K562 (cell line): ENCODE data around the gene PHOSPHO1. TPM values are rescaled to one million over a fixed set of nuclear protein-coding genes. Genes with fewer than 3 reads are reported as not detected.
A peak's percentile ranks its signal among the peaks of the same experiment; 100 is the strongest.

Source experiments
- ATAC-seq: fragments of 200-7000 bp; cut with Tn5 transposase; 3 replicates; pipeline ENCODE4 v1.9.1; 2020; ENCODE audit warnings: moderate library complexity
- BruUV-seq: library from RNA; stranded (reverse); fragments of 400-500 nt; replicated peaks from 2 replicates; lab custom pipeline; 2021; lab: Mats Ljungman, UMichigan
- CTCF ChIA-PET: fragments of 300-600 bp; formaldehyde crosslinking; extraction: SDS; loops from one replicate; lab custom pipeline; 2021; ENCODE audit warnings: low intra/inter-chr PET ratio; lab: Yijun Ruan, JAX
- POLR2A ChIA-PET: fragments of 300-600, 350-650 bp; sonication (Branson Sonifier 250); formaldehyde crosslinking; extraction: SDS; loops from one replicate; lab custom pipeline; 2021; ENCODE audit warnings: antibody characterized with exemption, inconsistent platforms; lab: Yijun Ruan, JAX
- DNase-seq, 4 experiments: peaks; one replicate each; pipeline versions ENCODE4 v3.0.0 to v3.0.0-alpha.2; 2011 to 2018; ENCODE audit warnings: low spot score in 3 of 4, mixed read lengths in 3 of 4; ENCODE audit errors: extremely low read depth in 1 of 4
- FAIRE-seq: peaks from 2 replicates; lab custom pipeline; 2011; peaks lifted over from hg19 to GRCh38; lab: Jason Lieb, UNC
- H2AFZ ChIP-seq: 2 replicates; pipeline ENCODE4 v1.6.0; 2011; ENCODE audit warnings: low read depth, low read length, control low read depth, inconsistent platforms
- H3K27ac ChIP-seq: fragments of 200-600 bp; 3 replicates; pipeline ENCODE4 v1.8.0; 2011; ENCODE audit warnings: low read depth, mild to moderate bottlenecking, control low read depth, inconsistent platforms, low read length, moderate library complexity, mixed read lengths; ENCODE audit errors: extremely low read depth
- H3K27me3 ChIP-seq, 2 experiments: fragments of 300-600 bp in 1 of 2; 2 replicates in 1 of 2; 3 replicates in 1 of 2; pipeline versions ENCODE4 v1.6.0 to v1.8.0; 2011; ENCODE audit warnings: inconsistent platforms in 2 of 2, low read length in 2 of 2, mild to moderate bottlenecking in 1 of 2, mixed read lengths in 1 of 2, moderate library complexity in 1 of 2; ENCODE audit not compliant: control insufficient read depth in 2 of 2, insufficient read depth in 2 of 2
- H3K36me3 ChIP-seq: fragments of 300-600 bp; 3 replicates; pipeline ENCODE4 v1.8.0; 2011; ENCODE audit warnings: mild to moderate bottlenecking, low read length, inconsistent platforms; ENCODE audit not compliant: control insufficient read depth, insufficient read depth
- H3K4me1 ChIP-seq, 2 experiments: fragments of 200-600 bp in 1 of 2; replicated peaks in 1 of 2; 2 replicates in 1 of 2; 3 replicates in 1 of 2; pipeline versions ENCODE4 v1.5.1 to v1.8.0; 2011; ENCODE audit warnings: inconsistent platforms in 2 of 2, low read length in 2 of 2, mild to moderate bottlenecking in 1 of 2, mixed read lengths in 1 of 2, moderate library complexity in 1 of 2; ENCODE audit not compliant: control insufficient read depth in 2 of 2, insufficient read depth in 2 of 2
- H3K4me2 ChIP-seq: 2 replicates; pipeline ENCODE4 v1.6.1; 2011; ENCODE audit warnings: low read length, control low read depth, inconsistent platforms, mixed read lengths; ENCODE audit not compliant: insufficient read depth
- H3K4me3 ChIP-seq: fragments of 200-600 bp; sonication (generic), shearing (Covaris generic); 2 replicates; pipeline ENCODE4 v1.5.1; 2016; ENCODE audit warnings: control low read depth, inconsistent platforms
- H3K79me2 ChIP-seq: fragments of 200-600 bp; 3 replicates; pipeline ENCODE4 v1.8.0; 2011; ENCODE audit warnings: low read length, inconsistent platforms; ENCODE audit not compliant: control insufficient read depth, insufficient read depth
- H3K9ac ChIP-seq, 2 experiments: 2 replicates each; pipeline versions ENCODE4 v1.6.0 to v1.6.1; 2011; ENCODE audit warnings: low read depth in 2 of 2, low read length in 2 of 2, control low read depth in 1 of 2, inconsistent platforms in 1 of 2, mild to moderate bottlenecking in 1 of 2, mixed read lengths in 1 of 2; ENCODE audit not compliant: insufficient read depth in 1 of 2
- H3K9me1 ChIP-seq: one replicate; pipeline ENCODE4 v1.6.0; 2011; ENCODE audit warnings: inconsistent platforms, mild to moderate bottlenecking, low read length, moderate library complexity; ENCODE audit not compliant: control insufficient read depth, insufficient read depth
- H3K9me3 ChIP-seq: replicated peaks from 2 replicates; pipeline ENCODE4 v1.5.1; 2011; ENCODE audit warnings: low read depth, low read length, inconsistent platforms; ENCODE audit not compliant: control insufficient read depth, insufficient read depth
- H4K20me1 ChIP-seq: replicated peaks from 2 replicates; pipeline ENCODE4 v1.6.1; 2011; ENCODE audit warnings: low read length, inconsistent platforms, mixed read lengths; ENCODE audit not compliant: control insufficient read depth, insufficient read depth
- AFF4 ChIP-seq: sonication (generic); formaldehyde crosslinking; IDR thresholded peaks from 2 replicates; pipeline ENCODE4 v1.8.0; 2023; ENCODE audit warnings: mild to moderate bottlenecking, missing genetic modification reagents
- PKNOX1 ChIP-seq: fragments of 450-650 bp; IDR thresholded peaks from 2 replicates; pipeline ENCODE4 v1.6.1; 2016
- TBL1XR1 ChIP-seq, 2 experiments: IDR thresholded peaks; 2 replicates each; pipeline ENCODE4 v1.6.1; 2012; ENCODE audit warnings: improper control_type of control experiment in 2 of 2, low read length in 2 of 2, mild to moderate bottlenecking in 1 of 2
- ZKSCAN3 ChIP-seq: fragments of 250-450 bp; sonication (Bioruptor Pico); IDR thresholded peaks from 2 replicates; pipeline ENCODE4 v1.4.0; 2020
- ZNF277 ChIP-seq: fragments of 250-450 bp; sonication (Bioruptor Pico); IDR thresholded peaks from 2 replicates; pipeline ENCODE4 v1.8.0; 2022; ENCODE audit warnings: inconsistent platforms, mild to moderate bottlenecking, moderate library complexity, borderline replicate concordance
- ZNF695 ChIP-seq: fragments of 450-650 bp; formaldehyde crosslinking; IDR thresholded peaks from 2 replicates; pipeline ENCODE4 v1.4.0; 2020; ENCODE audit warnings: mild to moderate bottlenecking, moderate library complexity
- WGBS: fragments of 100-300 bp; shearing (Covaris generic); methylation state at CpG from one replicate; pipeline ENCODE4 v1.1.6; 2016; ENCODE audit warnings: low coverage, mixed read lengths; ENCODE audit not compliant: insufficient coverage; ENCODE audit errors: missing lambda C conversion rate; 5-methylcytosine and 5-hydroxymethylcytosine counted together
- in situ Hi-C: fragments of 300-500 bp; cut with MboI; formaldehyde crosslinking; loops from 4 replicates; pipeline ENCODE4 v1.15.0; 2018; ENCODE audit warnings: inconsistent platforms, mixed read lengths
- intact Hi-C: fragments of 100-400 bp; cut with micrococcal nuclease; formaldehyde crosslinking; loops from 2 replicates; pipeline ENCODE4 v1.14.2; 2022
- polyA plus RNA-seq, 8 experiments: library from polyadenylated mRNA; depleted of rRNA in 4 of 8; stranded (reverse) in 5 of 8; unstranded in 3 of 8; fragments of >200 nt; fragmentation: Nextera tagmentation in 2 of 8; fragmentation: Illumina TruSeq in 1 of 8; extraction: Ambion mirVana in 2 of 8; extraction: Trizol in 1 of 8; gene quantifications; 2 replicates each; pipeline versions ENCODE4 v1.2.1 to v1.2.3, GENCODE V29; 2011 to 2014; ENCODE audit warnings: inconsistent platforms in 1 of 8, missing spikeins in 1 of 8
- total RNA-seq, 7 experiments: library from RNA; depleted of rRNA in 6 of 7; stranded (reverse); fragments of >200 nt in 6 of 7; fragmentation: Illumina TruSeq in 2 of 7; extraction: Trizol in 2 of 7; gene quantifications; 2 replicates each; pipeline versions ENCODE4 v1.2.1 to v1.2.3, GENCODE V29; 2011 to 2021; ENCODE audit warnings: low replicate concordance in 1 of 7

The PHOSPHO1 gene
- total and polyA plus RNA-seq, 9 of the 15 experiments (the other 6 are each of a cell fraction or from before 2014, with no cell fraction given), result 0.06 to 0.07 TPM; not detected in 7

- TF ChIP-seq AFF4 (CRISPR knock-in tag), result no peak
These were observed 39.1 kb downstream of the PHOSPHO1 start (continued) for GRCh38 chr17:49191409-49191916.

GRCh38 chr17:49190932-49191331 lies 39.7 kb downstream of the PHOSPHO1 start:
- Histone ChIP-seq H3K36me3 (no peaks in the 10 kb centered on the region), H3K9me3 (0 out of 2 replicates have a peak, but pooled peaks cover 2% of the 10 kb centered on the region), H3K27me3 (no peaks in the 10 kb centered on the region), H3K4me3 (no peak overlapping the region), H3K4me1 (peaks cover 7 to 9% of the 10 kb centered on the region in 2 experiments; a peak in 3 of 5 replicates), H3K9me1 (no peaks in the 10 kb centered on the region), H3K4me2 (no peak overlapping the region), H4K20me1 (no peaks in the 10 kb centered on the region), H2AFZ (peak overlapping the region; percentile 17; the same call in 1 of the 2 replicates), H3K79me2 (no peaks in the 10 kb centered on the region), H3K27ac (no peak overlapping the region), H3K9ac (peak overlapping the region in 1 of 2 experiments; percentile 14; a peak in 1 of 4 replicates)
- ATAC-seq (no peak), FAIRE-seq (no peak), DNase-seq (peak in 1 of 4 experiments; percentile 21)
- TF ChIP-seq ZNF695, result no peak
- peak; percentile 68 for TF ChIP-seq PKNOX1
- TF ChIP-seq TBL1XR1 (IDR thresholded peaks at IDR 0.05; ENCODE audit: low read length in 2 of 2), result no peak
- TF ChIP-seq ZNF277 (CRISPR knock-in tag), result no peak
- no peak for TF ChIP-seq ZKSCAN3 (CRISPR knock-in tag)
- WGBS, result 67% methylated on average over 4 of the region's 4 CpGs
- in situ Hi-C loops, result no loop called here
- ChIA-PET POLR2A (interaction anchor here (0.7 to 1.7 kb wide), 3 partner anchors 9 to 30 kb away, joined by 3 to 9 read pairs (median 3); no protein-coding TSS in a partner anchor), CTCF (interaction anchor here (1.5 kb wide), 1 partner anchor 11 kb away, joined by 4 read pairs; no protein-coding TSS in a partner anchor)
- intact Hi-C loops, result loop anchor here (5.0 kb wide), 2 partner anchors 36 to 299 kb away; partner anchors contain the start of gene ATP5MC1
- BruUV-seq, result no TSS peak
